HG02588 (cell line): ENCODE data around the gene B3GNT5.
"Not testable (repeated sequence)": the region's sequence is repeated elsewhere in the genome, so short reads cannot be mapped to it uniquely, and the experiment has no call there.

Experiments
- ATAC-seq: cut with Tn5 transposase; IDR thresholded peaks from one replicate; pipeline ENCODE4 v1.9.1; 2021; ENCODE audit warnings: mild to moderate bottlenecking, moderate library complexity; ENCODE audit not compliant: unreplicated experiment

B3GNT5 gene

GRCh38 chr3:183230251-183230650 is 22.8 kb upstream of the B3GNT5 start:
- ATAC-seq, result not testable (repeated sequence)

- ATAC-seq, result no peak
These were observed 22.2 kb upstream of the B3GNT5 start for GRCh38 chr3:183230826-183231225.

DNA sequence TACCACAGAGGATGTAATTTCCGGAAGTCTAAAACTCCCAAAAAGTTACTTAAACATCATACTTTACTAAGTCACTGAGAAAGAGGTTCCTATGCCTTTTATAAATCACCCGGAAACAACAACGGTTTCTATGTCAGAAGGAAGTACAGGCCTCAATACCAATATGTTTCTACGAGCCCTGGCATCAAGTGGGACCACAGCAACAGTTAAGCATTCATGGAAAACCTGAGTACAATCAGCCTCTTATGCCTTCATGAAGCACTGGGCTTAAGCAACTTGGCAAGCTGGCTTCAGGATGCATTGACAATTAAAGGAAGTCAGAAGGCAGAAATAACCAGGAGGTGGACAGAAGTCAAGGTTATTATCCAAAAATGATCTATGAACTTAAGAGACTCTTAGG is 19.1 kb upstream of the B3GNT5 start:
- ATAC-seq, result no peak

- no peak for ATAC-seq
These were observed 14.0 kb upstream of the B3GNT5 start for GRCh38 chr3:183239046-183239445.

GRCh38 chr3:183242431-183242830 is 10.6 kb upstream of the B3GNT5 start:
- ATAC-seq, result no peak

- no peak for ATAC-seq
These were observed 8.8 kb upstream of the B3GNT5 start for GRCh38 chr3:183244219-183244618.

DNA sequence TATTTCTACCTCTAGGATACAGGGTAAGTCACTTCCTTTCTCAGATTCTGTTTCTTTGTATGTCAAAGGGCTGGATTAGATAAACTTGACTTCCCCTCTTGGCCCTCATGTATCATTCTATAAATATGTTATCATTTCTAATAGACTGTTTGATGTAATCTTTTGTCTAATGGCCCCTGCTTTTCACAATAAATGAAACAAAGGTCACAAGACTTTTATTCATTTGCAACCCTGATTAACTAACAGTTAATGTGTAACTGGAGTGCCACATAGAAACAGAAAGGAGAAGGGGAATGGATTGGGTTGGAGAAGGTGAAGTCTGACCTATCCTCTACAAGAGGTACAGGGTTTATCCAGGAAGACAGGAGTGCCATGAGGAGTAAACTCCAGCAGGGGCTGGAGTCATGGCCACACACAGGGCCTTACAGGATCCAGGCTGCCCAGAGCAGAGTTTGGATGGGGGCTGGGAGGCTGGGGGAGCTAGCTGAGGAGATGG is 8.0 kb upstream of the B3GNT5 start:
- ATAC-seq, result no peak

- no peak for ATAC-seq
These were observed 6.0 kb upstream of the B3GNT5 start for GRCh38 chr3:183247011-183247589.

DNA sequence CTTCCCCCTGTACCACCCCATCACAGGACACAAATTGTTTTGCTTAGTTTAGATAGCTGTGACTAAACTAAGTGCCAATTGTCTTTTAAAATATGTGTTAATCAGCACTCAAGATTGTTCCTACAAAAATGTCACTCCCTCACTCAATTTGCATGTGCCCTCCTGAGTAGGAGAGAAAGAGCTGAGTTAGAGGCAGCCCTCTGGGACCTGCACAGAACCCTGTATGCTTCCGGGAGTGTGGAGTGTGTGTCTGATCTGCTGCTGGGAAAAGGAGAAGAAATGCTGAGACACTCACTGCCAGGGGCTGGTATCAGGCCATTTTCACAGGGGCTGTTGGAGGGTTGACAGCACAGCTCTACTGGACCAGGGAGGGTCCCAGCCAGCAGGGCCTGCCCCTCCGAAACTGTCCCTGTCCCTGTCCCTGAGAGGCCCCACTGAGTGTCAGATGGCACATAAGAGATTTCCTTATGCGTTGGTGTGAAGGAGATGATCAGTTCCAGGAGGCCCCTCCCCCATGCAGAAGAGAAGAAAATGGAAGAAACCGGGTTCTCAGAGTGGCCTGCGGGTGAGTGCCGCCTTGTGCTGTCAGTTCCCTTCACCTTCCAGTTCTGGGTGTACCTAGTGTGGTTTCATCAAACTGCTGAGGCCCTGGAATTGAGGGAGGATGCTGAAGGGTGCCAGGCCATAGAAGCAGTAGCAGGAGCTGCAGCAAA is 3.9 kb upstream of the B3GNT5 start:
- ATAC-seq, result no peak

DNA sequence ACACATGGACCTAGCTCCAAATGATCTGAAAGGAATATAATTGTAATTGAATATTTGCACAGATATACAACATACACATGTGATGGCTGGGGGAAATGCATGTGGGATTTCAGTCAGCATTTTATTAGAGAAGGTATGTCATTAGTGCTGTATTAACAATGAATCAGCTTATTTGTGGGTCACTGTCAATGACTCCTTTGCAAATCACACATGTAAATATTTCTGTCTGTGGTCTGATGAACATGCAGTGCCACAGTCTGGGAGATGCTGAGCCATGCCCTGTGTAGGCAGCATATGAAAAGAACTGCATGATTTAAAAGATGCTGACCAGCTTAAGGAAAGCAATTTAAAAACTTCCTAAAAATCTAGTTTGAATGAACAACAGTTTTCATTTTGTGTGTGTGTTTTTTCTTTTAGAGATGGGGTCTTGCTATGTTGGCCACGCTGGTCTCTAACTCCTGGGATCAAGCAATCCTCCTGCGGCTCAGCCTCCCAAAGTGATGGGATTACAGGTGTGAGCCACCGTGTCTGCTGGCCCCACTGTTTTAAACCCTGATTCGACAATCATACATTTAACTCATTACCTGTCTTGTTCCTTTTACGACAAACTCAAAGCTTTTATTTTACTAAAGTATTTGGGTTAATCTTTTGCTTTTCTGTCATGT is 803 bp upstream of the B3GNT5 start:
- no peak for ATAC-seq

DNA sequence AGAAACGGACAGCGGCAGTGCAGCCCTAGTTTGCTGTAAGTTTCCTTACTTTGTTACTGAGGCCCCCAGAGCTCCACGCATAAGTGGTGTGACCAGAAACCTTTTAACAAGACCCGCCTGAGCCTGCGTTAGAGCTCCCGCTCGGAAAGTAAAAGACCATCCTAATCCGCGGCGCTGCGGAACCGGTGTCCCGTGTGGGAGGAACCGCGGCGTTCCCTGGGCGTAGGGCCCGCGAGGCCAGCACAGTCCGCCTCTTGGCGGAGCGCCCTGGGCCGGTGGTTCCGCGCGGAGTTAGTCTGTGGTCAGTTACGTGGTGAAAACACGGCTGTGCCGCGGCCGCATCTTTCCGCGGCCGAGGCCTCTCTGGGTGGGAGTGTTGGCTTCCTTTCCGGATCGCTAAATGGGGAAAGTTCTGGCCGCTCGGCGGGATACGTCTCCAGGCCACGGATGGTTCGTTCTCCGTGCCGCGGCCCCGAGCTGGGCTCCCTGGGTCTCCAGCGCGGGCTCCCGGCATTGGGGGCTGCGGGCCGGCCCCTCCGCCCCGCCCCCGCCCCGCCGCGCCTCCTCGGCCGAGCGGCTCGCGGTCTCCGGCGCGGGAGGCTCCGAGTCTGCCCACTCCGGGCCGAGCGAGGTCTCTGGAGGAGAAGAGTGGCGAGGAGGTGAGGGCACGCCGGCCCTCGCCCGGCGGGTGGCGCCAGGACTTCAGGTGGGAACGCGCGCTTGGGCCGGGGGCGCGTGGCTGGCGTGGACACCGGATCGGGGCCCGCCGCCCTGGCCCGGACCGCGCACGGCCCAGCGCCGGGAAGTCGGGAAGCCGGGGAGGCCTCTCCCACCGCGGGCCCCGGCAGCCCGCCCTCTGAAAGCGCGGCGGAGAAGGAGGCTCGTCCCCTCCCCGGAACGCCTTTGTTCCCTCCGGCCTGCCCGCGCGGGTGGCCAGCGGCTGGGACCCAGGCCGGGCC is 754 bp downstream of the B3GNT5 start:
- no peak for ATAC-seq

- ATAC-seq, result no peak
These were observed 1.7 kb downstream of the B3GNT5 start for GRCh38 chr3:183254487-183255347.

DNA sequence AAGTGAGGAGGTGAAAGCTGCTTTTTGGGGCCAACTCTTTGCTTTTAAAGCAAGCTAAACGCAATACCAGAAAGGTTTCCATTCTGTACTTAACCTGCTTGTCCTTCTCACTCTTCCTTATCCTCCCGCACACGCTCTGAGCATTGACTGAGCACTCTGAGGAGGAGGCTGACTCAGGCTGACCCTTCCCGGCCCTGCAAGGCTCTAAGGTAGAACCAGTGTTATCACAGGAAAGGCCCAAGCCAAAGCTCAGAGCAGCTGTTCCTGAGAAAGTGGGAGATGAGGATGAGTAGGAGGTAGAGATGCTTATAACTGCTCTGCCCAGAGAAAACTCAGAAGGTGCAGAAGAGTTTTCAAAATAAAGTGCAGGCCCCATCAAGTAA is 2.3 kb downstream of the B3GNT5 start:
- no peak for ATAC-seq

GRCh38 chr3:183259087-183259486 is 6.0 kb downstream of the B3GNT5 start:
- ATAC-seq, result no peak

GRCh38 chr3:183259621-183260020 is 6.6 kb downstream of the B3GNT5 start:
- ATAC-seq, result no peak

- ATAC-seq, result no peak
These were observed 7.3 kb downstream of the B3GNT5 start for GRCh38 chr3:183260167-183260904.

DNA sequence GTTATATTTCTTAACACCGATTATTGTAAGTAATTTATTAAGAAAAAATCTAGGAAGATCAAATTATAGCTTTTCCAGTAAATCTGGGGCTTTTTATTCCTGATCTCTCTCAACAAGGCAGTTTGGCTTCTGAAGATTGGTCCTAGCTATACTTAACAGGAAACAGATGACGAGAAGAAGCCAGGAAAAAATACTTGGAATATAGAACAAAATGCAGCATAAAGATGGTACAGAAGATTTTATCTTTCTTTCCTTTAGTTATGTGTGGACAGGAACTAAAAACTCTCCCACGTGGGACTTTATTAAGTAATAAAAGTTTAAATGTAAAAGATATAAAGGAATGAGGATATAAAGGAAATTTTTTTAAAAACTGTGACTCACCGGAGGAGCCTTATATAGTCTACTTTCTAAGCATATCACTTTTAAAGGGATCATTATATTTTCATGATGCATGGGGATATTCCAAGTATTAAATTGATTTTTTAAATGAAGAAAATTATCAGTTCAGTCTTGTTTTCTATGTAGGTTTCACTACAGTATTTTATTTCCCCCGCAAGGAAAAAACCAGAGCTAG is 8.2 kb downstream of the B3GNT5 start:
- no peak for ATAC-seq

DNA sequence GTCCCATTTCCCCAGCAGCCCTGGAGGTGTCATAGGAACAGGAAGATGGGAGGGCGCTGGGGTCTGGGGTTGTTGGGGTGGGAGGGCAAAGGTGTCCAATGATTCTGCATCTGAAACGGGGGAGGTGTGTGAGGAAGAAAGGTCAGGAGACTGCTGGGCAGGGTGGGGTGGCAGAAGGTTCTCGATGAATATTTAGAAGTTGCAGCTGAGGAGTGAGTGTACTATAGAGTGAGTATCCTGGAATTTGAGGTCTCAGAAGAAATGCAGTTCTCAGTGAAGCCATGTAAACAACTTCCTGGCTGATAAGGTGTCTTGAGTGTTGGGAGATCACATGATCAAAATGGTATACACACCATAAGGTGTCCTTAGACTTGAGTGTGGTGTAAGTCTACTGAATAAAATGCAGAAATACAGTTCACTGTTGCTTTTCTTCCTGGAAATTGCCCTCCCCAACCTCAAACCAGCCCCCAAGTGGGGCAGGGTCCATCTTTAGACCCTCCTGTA is 9.9 kb downstream of the B3GNT5 start:
- no peak for ATAC-seq

DNA sequence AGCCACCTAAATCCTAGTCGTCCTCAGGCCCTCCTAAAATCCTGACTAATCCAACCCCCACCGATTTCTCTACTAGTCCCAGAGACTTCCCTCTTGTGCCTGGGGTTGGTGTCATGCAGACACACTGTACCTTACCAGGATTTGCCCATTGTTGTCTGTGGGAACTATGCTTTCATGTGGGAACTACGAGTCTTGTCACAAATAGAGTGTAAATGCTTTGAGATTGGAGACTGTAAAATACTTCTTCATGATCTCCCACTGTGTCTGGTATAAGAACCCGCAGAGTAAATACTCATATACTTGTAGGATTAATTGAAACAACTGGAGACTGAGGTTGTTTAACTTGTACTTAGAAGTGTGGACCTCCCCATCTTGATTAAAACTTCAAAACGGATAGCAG is 11.2 kb downstream of the B3GNT5 start:
- no peak for ATAC-seq
